Endothelial cell of umbilical vein (primary cell): ENCODE data around the gene DDIT4. TPM values are rescaled to one million over a fixed set of nuclear protein-coding genes. Genes with fewer than 3 reads are reported as not detected.

Experiments
- BruUV-seq: library from RNA; stranded (reverse); fragments of 400-500 nt; replicated peaks from 2 replicates; lab custom pipeline; 2021; lab: Mats Ljungman, UMichigan
- CTCF ChIA-PET: fragments of 300-600, 350-600 bp; sonication (Branson Sonifier 250); formaldehyde crosslinking; loops from one replicate; lab custom pipeline; 2021; ENCODE audit warnings: antibody characterized with exemption, inconsistent platforms; lab: Charles Lee
- POLR2A ChIA-PET: fragments of 300-600, 350-600 bp; sonication (Branson Sonifier 250); formaldehyde crosslinking; loops from one replicate; lab custom pipeline; 2021; ENCODE audit warnings: antibody characterized with exemption, inconsistent platforms; lab: Charles Lee
- DNase-seq: peaks from one replicate; pipeline ENCODE4 v3.0.0-alpha.2; 2011; ENCODE audit warnings: low read depth, low spot score
- FAIRE-seq: peaks from 2 replicates; lab custom pipeline; 2011; peaks lifted over from hg19 to GRCh38; lab: Jason Lieb, UNC
- H2AFZ ChIP-seq: 2 replicates; pipeline ENCODE4 v1.6.0; 2012; ENCODE audit warnings: low read depth, low read length, control low read depth, inconsistent platforms
- H3K27ac ChIP-seq: 2 replicates; pipeline ENCODE4 v1.5.1; 2011; ENCODE audit warnings: low read depth, mild to moderate bottlenecking, control low read depth, low read length, moderate library complexity; ENCODE audit not compliant: insufficient read depth
- H3K27me3 ChIP-seq, 2 experiments: 2 replicates each; pipeline versions ENCODE4 v1.6.0 to v1.6.1; 2011; ENCODE audit warnings: low read length in 2 of 2, mixed read lengths in 1 of 2; ENCODE audit not compliant: control insufficient read depth in 2 of 2, insufficient read depth in 2 of 2
- H3K36me3 ChIP-seq, 2 experiments: 2 replicates in 1 of 2; 3 replicates in 1 of 2; pipeline ENCODE4 v1.5.1; 2011; ENCODE audit warnings: low read length in 2 of 2, mild to moderate bottlenecking in 1 of 2, moderate library complexity in 1 of 2; ENCODE audit not compliant: control insufficient read depth in 2 of 2, insufficient read depth in 2 of 2; ENCODE audit errors: extremely low read depth in 1 of 2
- H3K4me1 ChIP-seq: 3 replicates; pipeline ENCODE4 v1.5.1; 2011; ENCODE audit warnings: mild to moderate bottlenecking, low read length; ENCODE audit not compliant: control insufficient read depth, insufficient read depth; ENCODE audit errors: extremely low read depth
- H3K4me2 ChIP-seq: 2 replicates; pipeline ENCODE4 v1.6.1; 2011; ENCODE audit warnings: low read length, control low read depth, mixed read lengths; ENCODE audit not compliant: insufficient read depth
- H3K4me3 ChIP-seq, 3 experiments: fragments of 200-600 bp in 1 of 3; sonication (generic), shearing (Covaris generic) in 1 of 3; replicated peaks in 1 of 3; 2 replicates each; pipeline ENCODE4 v1.5.1; 2011 to 2016; ENCODE audit warnings: control low read depth in 3 of 3, low read length in 3 of 3, mild to moderate bottlenecking in 2 of 3, inconsistent platforms in 1 of 3, low read depth in 1 of 3, moderate library complexity in 1 of 3; ENCODE audit not compliant: insufficient read depth in 1 of 3
- H3K79me2 ChIP-seq: 2 replicates; pipeline ENCODE4 v1.6.0; 2012; ENCODE audit warnings: low read length, inconsistent platforms; ENCODE audit not compliant: control insufficient read depth, insufficient read depth
- H3K9ac ChIP-seq: replicated peaks from 2 replicates; pipeline ENCODE3; 2011; ENCODE audit warnings: low read length, control low read depth; ENCODE audit not compliant: insufficient read depth; ENCODE audit errors: extremely low read depth
- H3K9me1 ChIP-seq: replicated peaks from 3 replicates; pipeline ENCODE4 v1.6.0; 2011; ENCODE audit warnings: mild to moderate bottlenecking, low read length; ENCODE audit not compliant: control insufficient read depth, insufficient read depth; ENCODE audit errors: extremely low read depth
- H3K9me3 ChIP-seq: replicated peaks from 2 replicates; pipeline ENCODE4 v1.5.1; 2012; ENCODE audit warnings: low read length, inconsistent platforms; ENCODE audit not compliant: control insufficient read depth, insufficient read depth
- H4K20me1 ChIP-seq: replicated peaks from 2 replicates; pipeline ENCODE3; 2011; ENCODE audit warnings: mild to moderate bottlenecking, low read length; ENCODE audit not compliant: control insufficient read depth, insufficient read depth; ENCODE audit errors: extremely low read depth
- EZH2 ChIP-seq: IDR thresholded peaks from 2 replicates; pipeline ENCODE4 v1.6.1; 2012; ENCODE audit warnings: borderline replicate concordance, low read depth, mild to moderate bottlenecking, moderate library complexity, low read length, inconsistent platforms; ENCODE audit not compliant: severe bottlenecking
- GATA2 ChIP-seq: IDR thresholded peaks from 2 replicates; pipeline ENCODE4 v1.7.0; 2011; ENCODE audit warnings: low read depth, mild to moderate bottlenecking, moderate library complexity, mixed read lengths, low read length; ENCODE audit not compliant: insufficient read length, insufficient read depth
- JUN ChIP-seq: IDR thresholded peaks from 2 replicates; pipeline ENCODE4 v1.6.1; 2011; ENCODE audit warnings: borderline replicate concordance, low read depth; ENCODE audit not compliant: insufficient read length, insufficient read depth
- MYC ChIP-seq: IDR thresholded peaks from one replicate; pipeline ENCODE4 v1.6.1; 2011; ENCODE audit warnings: mild to moderate bottlenecking, low read depth, low read length
- POLR2A ChIP-seq: IDR thresholded peaks from 2 replicates; pipeline ENCODE4 v1.6.1; 2012; ENCODE audit warnings: low read depth, mild to moderate bottlenecking, control low read depth, low read length
- POLR2AphosphoS5 ChIP-seq: IDR thresholded peaks from 2 replicates; pipeline ENCODE4 v1.6.1; 2012; ENCODE audit warnings: low read depth, mild to moderate bottlenecking, control low read depth, low read length, moderate library complexity; ENCODE audit not compliant: insufficient read depth
- dilution Hi-C: fragments of 300-500 bp; cut with MboI; formaldehyde crosslinking; loops from one replicate; pipeline ENCODE4 v1.15.0; 2019; ENCODE audit warnings: low sequenced_read_pairs; ENCODE audit not compliant: extremely low pct_ligation_motif_present
- intact Hi-C: fragments of 100-400 bp; cut with micrococcal nuclease; formaldehyde crosslinking; loops from one replicate; pipeline ENCODE4 v1.10.0; 2022
- polyA plus RNA-seq, 4 experiments: library from polyadenylated mRNA; depleted of rRNA in 3 of 4; stranded (reverse) in 3 of 4; unstranded in 1 of 4; fragments of >200 nt; gene quantifications; 2 replicates each; pipeline versions ENCODE4 v1.2.1 to v1.2.3, GENCODE V29; 2011 to 2012; ENCODE audit warnings: missing spikeins in 1 of 4
- total RNA-seq: library from RNA; stranded (reverse); gene quantifications from 2 replicates; pipeline ENCODE4 v1.2.3, GENCODE V29; 2021

The DDIT4 gene
- total and polyA plus RNA-seq, 2 donors (not counting 3 experiments of a cell fraction or from before 2014, with no cell fraction given) = 60.4 to 65.3 TPM

DNA sequence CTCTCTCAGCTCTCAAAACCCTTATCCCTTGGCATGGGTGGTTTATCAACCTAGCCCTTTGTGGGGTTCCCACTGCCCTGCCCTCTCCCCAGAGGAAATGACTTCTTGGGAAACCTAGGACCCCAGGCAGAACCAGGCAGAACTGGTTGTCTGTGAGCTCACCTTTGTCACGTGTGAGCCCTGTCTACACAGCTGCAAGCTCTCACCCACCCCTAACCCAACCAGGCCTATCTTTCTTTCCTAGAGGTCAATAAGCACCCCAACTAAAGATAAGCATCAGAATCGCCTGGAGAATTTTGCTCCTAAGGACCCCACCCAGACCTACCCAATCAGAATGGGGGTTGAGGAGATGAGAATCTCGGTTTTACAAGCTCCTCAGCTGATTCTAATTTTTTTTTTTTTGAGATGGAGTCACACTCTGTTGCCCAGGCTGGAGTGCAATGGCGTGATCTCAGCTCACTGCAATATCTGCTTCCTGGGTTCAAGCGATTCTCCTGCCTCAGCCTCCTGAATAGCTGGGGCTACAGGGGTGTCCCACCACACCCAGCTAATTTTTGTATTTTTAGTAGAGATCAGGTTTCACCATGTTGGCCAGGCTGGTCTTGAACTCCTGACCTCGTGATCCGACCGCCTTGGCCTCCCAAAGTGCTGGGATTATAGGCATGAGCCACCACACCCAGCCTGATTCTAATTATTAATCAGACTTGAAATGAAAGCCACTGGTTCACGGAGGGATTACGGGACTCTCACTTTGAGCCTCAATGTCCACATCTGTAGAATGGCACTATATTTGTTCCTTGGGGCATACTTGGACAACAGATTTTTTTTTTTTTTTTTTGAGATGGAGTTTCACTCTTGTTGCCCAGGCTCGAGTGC is 7.5 kb upstream of the DDIT4 start:
- H3K4me2 ChIP-seq = no peak overlapping the region
- no peak for DNase-seq
- H3K9ac ChIP-seq = no peak overlapping the region
- ChIA-PET POLR2A (interaction anchor here (0.7 to 1.1 kb wide), 2 partner anchors 41 to 55 kb away, joined by 6 to 8 read pairs; no protein-coding TSS in a partner anchor), CTCF (interaction anchor here (0.7 kb wide), 1 partner anchor 454 kb away, joined by 4 read pairs; no protein-coding TSS in a partner anchor)
- H3K9me3 ChIP-seq = no peaks in the 10 kb centered on the region
- no peaks in the 10 kb centered on the region for H3K36me3 ChIP-seq
- no peak overlapping the region for H2AFZ ChIP-seq
- dilution Hi-C loops = no loop called here
- no peak for FAIRE-seq
- H3K27me3 ChIP-seq = no peaks in the 10 kb centered on the region
- H3K9me1 ChIP-seq = no peaks in the 10 kb centered on the region
- TF ChIP-seq GATA2 (no peak), POLR2A (no peak), EZH2 (no peak), POLR2AphosphoS5 (no peak)
- no peak overlapping the region for H3K4me3 ChIP-seq
- intact Hi-C loops = no loop called here
- no peaks in the 10 kb centered on the region for H4K20me1 ChIP-seq
- BruUV-seq = no TSS peak
- no peaks in the 10 kb centered on the region for H3K79me2 ChIP-seq
- peaks cover 5% of the 10 kb centered on the region for H3K4me1 ChIP-seq
- H3K27ac ChIP-seq = no peak overlapping the region

DNA sequence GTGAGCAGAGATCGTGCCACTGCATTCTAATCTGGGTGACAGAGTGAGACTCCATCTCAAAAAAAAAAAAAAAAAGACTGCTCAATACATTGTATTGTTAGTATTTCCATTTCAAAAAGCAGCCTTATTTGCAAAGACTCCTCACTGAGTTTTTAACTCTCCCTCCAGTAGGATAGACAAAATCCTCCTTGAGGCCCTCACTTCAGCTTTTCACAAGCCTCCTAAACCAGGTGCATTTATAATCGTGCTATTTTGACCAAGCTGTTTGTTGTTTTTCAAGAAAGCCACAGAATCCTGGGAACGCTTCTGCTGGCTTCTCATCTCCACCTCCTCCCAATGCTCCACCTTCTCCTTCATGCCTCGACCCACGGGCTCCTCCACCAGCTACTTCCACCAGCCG is 6.3 kb upstream of the DDIT4 start:
- Histone ChIP-seq H2AFZ (no peak overlapping the region), H3K79me2 (no peaks in the 10 kb centered on the region), H3K36me3 (no peaks in the 10 kb centered on the region), H4K20me1 (no peaks in the 10 kb centered on the region), H3K9me3 (no peaks in the 10 kb centered on the region), H3K4me1 (peaks cover 3% of the 10 kb centered on the region), H3K4me2 (no peak overlapping the region), H3K27ac (no peak overlapping the region), H3K9ac (no peak overlapping the region), H3K27me3 (no peaks in the 10 kb centered on the region), H3K9me1 (no peaks in the 10 kb centered on the region), H3K4me3 (no peak overlapping the region)
- dilution Hi-C loops = no loop called here
- FAIRE-seq = no peak
- BruUV-seq = no TSS peak
- TF ChIP-seq JUN (no peak), GATA2 (no peak), MYC (no peak)
- intact Hi-C loops = no loop called here
- ChIA-PET POLR2A (interaction anchor here (0.7 kb wide), 1 partner anchor 42 kb away, joined by 6 read pairs; no protein-coding TSS in a partner anchor), CTCF (interaction anchor here (1.0 kb wide), 1 partner anchor 371 kb away, joined by 3 read pairs; no protein-coding TSS in a partner anchor)
- no peak for DNase-seq
